GM23338 (cell line): ENCODE measurements around the gene DIRAS2. TPM values are rescaled to one million over a fixed set of nuclear protein-coding genes. Genes with fewer than 3 reads are reported as not detected.

Experiments used
- ATAC-seq: fragments of 200-7000 bp; cut with Tn5 transposase; 3 replicates; pipeline ENCODE4 v1.9.1; 2020
- DNase-seq: peaks from one replicate; pipeline ENCODE4 v3.0.0-alpha.2; 2015; ENCODE audit warnings: low spot score
- H2AFZ ChIP-seq: fragments of 200-600 bp; sonication (generic); 2 replicates; pipeline ENCODE4 v1.8.0; 2016; ENCODE audit warnings: antibody characterized with exemption, mild to moderate bottlenecking, moderate library complexity
- H3F3A ChIP-seq: fragments of 200-600 bp; sonication (generic); replicated peaks from 2 replicates; pipeline ENCODE4 v1.8.0; 2017; ENCODE audit warnings: antibody characterized with exemption, mixed run types, low read depth
- H3K27ac ChIP-seq: fragments of 200-600 bp; sonication (generic); 2 replicates; pipeline ENCODE4 v1.6.1; 2016; ENCODE audit warnings: low read depth
- H3K27me3 ChIP-seq: fragments of 200-600 bp; sonication (generic); 2 replicates; pipeline ENCODE4 v1.8.0; 2016; ENCODE audit warnings: mild to moderate bottlenecking, mixed run types, moderate library complexity; ENCODE audit not compliant: insufficient read depth
- H3K36me3 ChIP-seq: fragments of 200-600 bp; sonication (generic); 2 replicates; pipeline ENCODE4 v1.8.0; 2016; ENCODE audit warnings: mild to moderate bottlenecking; ENCODE audit not compliant: insufficient read depth
- H3K4me1 ChIP-seq: fragments of 200-600 bp; sonication (generic); 2 replicates; pipeline ENCODE4 v1.8.0; 2016; ENCODE audit warnings: mild to moderate bottlenecking, moderate library complexity; ENCODE audit not compliant: insufficient read depth
- H3K4me2 ChIP-seq: fragments of 200-600 bp; sonication (generic); 2 replicates; pipeline ENCODE4 v1.7.1; 2017; ENCODE audit warnings: mixed run types
- H3K4me3 ChIP-seq: fragments of 200-600 bp; sonication (generic); 2 replicates; pipeline ENCODE4 v1.6.1; 2016; ENCODE audit warnings: mixed run types
- H3K79me2 ChIP-seq: fragments of 200-600 bp; sonication (generic); replicated peaks from 2 replicates; pipeline ENCODE4 v1.8.0; 2017; ENCODE audit warnings: mild to moderate bottlenecking; ENCODE audit not compliant: insufficient read depth
- H3K9me2 ChIP-seq: fragments of 200-600 bp; sonication (generic); 2 replicates; pipeline ENCODE4 v1.8.0; 2017; ENCODE audit not compliant: insufficient read depth
- H4K20me1 ChIP-seq: fragments of 200-600 bp; sonication (generic); replicated peaks from 2 replicates; pipeline ENCODE4 v1.8.0; 2017; ENCODE audit warnings: mild to moderate bottlenecking; ENCODE audit not compliant: insufficient read depth
- H3K27ac Mint-ChIP-seq: 2 replicates; pipeline ENCODE4 v1.8.0; 2020; ENCODE audit warnings: inconsistent platforms, mild to moderate bottlenecking, moderate library complexity, mixed read lengths
- H3K27me3 Mint-ChIP-seq: 3 replicates; pipeline ENCODE4 v1.8.0; 2022; ENCODE audit warnings: low read depth, mild to moderate bottlenecking, moderate library complexity, mixed read lengths, inconsistent platforms; ENCODE audit not compliant: insufficient read depth, poor library complexity
- H3K36me3 Mint-ChIP-seq: 3 replicates; pipeline ENCODE4 v1.8.0; 2021; ENCODE audit warnings: low read depth, mild to moderate bottlenecking, inconsistent platforms, moderate library complexity, mixed read lengths
- H3K4me1 Mint-ChIP-seq: 3 replicates; pipeline ENCODE4 v1.8.0; 2020; ENCODE audit warnings: mild to moderate bottlenecking, inconsistent platforms, mixed read lengths
- H3K4me3 Mint-ChIP-seq: 3 replicates; pipeline ENCODE4 v1.8.0; 2021; ENCODE audit warnings: moderate library complexity, mild to moderate bottlenecking, inconsistent platforms, mixed read lengths
- H3K9me3 Mint-ChIP-seq: 3 replicates; pipeline ENCODE4 v1.8.0; 2020; ENCODE audit warnings: moderate library complexity, mild to moderate bottlenecking, inconsistent platforms, mixed read lengths
- CREB1 ChIP-seq: fragments of 250-450 bp; sonication (Bioruptor Pico); IDR thresholded peaks from 2 replicates; pipeline ENCODE4 v1.5.0; 2020; ENCODE audit warnings: low read depth, mild to moderate bottlenecking, moderate library complexity
- CTCF ChIP-seq, 2 experiments: fragments of 200-600 bp in 1 of 2; sonication (generic) in 1 of 2; conservative IDR thresholded peaks; 2 replicates each; pipeline versions ENCODE4 v1.5.1 to v1.6.1; 2016 to 2017; ENCODE audit warnings: antibody characterized with exemption in 2 of 2, low read depth in 2 of 2, mild to moderate bottlenecking in 2 of 2, moderate library complexity in 1 of 2
- EZH2 ChIP-seq: fragments of 200-600 bp; sonication (generic); IDR thresholded peaks from one replicate; pipeline ENCODE4 v1.8.0; 2017; ENCODE audit warnings: antibody characterized with exemption, mild to moderate bottlenecking, low read depth; ENCODE audit not compliant: unreplicated experiment
- EZH2phosphoT487 ChIP-seq: fragments of 200-600 bp; sonication (generic); IDR thresholded peaks from one replicate; pipeline ENCODE4 v1.8.1; 2018; ENCODE audit warnings: antibody characterized with exemption; ENCODE audit not compliant: unreplicated experiment
- JUNB ChIP-seq: IDR thresholded peaks from one replicate; pipeline ENCODE4 v1.6.1; 2016; ENCODE audit warnings: antibody characterized with exemption; ENCODE audit not compliant: unreplicated experiment
- NANOG ChIP-seq: IDR thresholded peaks from 2 replicates; pipeline ENCODE4 v1.6.1; 2016; ENCODE audit warnings: antibody characterized with exemption, borderline replicate concordance
- POLR2AphosphoS5 ChIP-seq: IDR thresholded peaks from 2 replicates; pipeline ENCODE4 v1.6.1; 2016; ENCODE audit warnings: antibody characterized with exemption, low read depth
- STAT1 ChIP-seq: IDR thresholded peaks from one replicate; pipeline ENCODE4 v1.6.1; 2016; ENCODE audit warnings: antibody characterized with exemption; ENCODE audit not compliant: unreplicated experiment
- ZNF114 ChIP-seq: fragments of 250-450 bp; sonication (Bioruptor Pico); IDR thresholded peaks from 2 replicates; pipeline ENCODE4 v1.5.0; 2020; ENCODE audit warnings: mild to moderate bottlenecking, moderate library complexity
- polyA plus RNA-seq: library from polyadenylated mRNA; unstranded; fragments of >200 nt; fragmentation: Nextera tagmentation; extraction: Ambion mirVana; gene quantifications from 2 replicates; pipeline ENCODE4 v1.2.1, GENCODE V29; 2016
- total RNA-seq: library from RNA; depleted of rRNA; stranded (reverse); fragments of >200 nt; shearing (Covaris generic); gene quantifications from 2 replicates; pipeline ENCODE4 v1.2.3, GENCODE V29; 2014
- TF ChIP-seq, protein P1 (sequence below): IDR thresholded peaks from 2 replicates; pipeline ENCODE4 v1.6.1; 2016; ENCODE audit warnings: antibody characterized with exemption
- TF ChIP-seq, protein P2 (sequence below): fragments of 250-450 bp; sonication (Bioruptor Pico); IDR thresholded peaks from 2 replicates; pipeline ENCODE4 v1.5.0; 2020; ENCODE audit warnings: mild to moderate bottlenecking, moderate library complexity

DIRAS2 gene
- total and polyA plus RNA-seq, 2 experiments from 2014 or later: 0.13 to 0.28 TPM

GRCh38 chr9:90637626-90638025 lies 5.0 kb downstream of the DIRAS2 start (continued):
- TF ChIP-seq EZH2phosphoT487 (no peak), CREB1 (CRISPR knock-in tag) (no peak)

DNA sequence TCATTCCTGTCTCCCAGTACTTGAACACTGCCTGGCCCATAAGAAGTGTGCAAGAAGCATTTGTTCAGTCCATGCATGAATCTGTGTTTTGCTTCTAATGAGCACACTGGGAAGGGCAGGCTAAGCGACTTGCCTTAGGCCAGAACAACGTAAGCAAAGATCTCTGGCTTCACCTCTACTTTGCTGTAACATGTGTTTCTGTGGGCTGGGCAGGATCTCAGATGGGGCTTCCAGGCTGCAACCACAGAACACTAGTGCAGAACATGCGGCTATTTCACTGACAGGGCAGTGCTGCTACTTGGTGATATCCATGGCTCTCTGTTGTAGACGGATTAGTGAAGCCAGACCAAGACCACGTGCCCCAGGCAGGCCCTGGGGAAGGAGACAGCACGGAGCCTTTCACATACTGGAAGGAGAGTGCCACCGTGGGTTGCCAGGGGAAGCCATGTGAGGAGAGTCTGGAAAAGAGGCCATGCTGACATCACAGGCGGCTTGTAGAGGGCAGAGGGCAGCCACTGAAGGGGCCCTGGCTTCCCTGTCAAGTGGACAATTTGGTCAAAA lies 9.9 kb downstream of the DIRAS2 start:
- TF ChIP-seq, protein P1, sequence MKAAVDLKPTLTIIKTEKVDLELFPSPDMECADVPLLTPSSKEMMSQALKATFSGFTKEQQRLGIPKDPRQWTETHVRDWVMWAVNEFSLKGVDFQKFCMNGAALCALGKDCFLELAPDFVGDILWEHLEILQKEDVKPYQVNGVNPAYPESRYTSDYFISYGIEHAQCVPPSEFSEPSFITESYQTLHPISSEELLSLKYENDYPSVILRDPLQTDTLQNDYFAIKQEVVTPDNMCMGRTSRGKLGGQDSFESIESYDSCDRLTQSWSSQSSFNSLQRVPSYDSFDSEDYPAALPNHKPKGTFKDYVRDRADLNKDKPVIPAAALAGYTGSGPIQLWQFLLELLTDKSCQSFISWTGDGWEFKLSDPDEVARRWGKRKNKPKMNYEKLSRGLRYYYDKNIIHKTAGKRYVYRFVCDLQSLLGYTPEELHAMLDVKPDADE: no peak
- TF ChIP-seq ZNF114 (CRISPR knock-in tag) (no peak), CREB1 (CRISPR knock-in tag) (no peak), POLR2AphosphoS5 (no peak), NANOG (no peak), JUNB (no peak), EZH2phosphoT487 (no peak), EZH2 (no peak), STAT1 (no peak), CTCF (conservative IDR thresholded peaks at IDR 0.05; ENCODE audit: low read depth in 2 of 2) (no peak)
- TF ChIP-seq, protein P2, sequence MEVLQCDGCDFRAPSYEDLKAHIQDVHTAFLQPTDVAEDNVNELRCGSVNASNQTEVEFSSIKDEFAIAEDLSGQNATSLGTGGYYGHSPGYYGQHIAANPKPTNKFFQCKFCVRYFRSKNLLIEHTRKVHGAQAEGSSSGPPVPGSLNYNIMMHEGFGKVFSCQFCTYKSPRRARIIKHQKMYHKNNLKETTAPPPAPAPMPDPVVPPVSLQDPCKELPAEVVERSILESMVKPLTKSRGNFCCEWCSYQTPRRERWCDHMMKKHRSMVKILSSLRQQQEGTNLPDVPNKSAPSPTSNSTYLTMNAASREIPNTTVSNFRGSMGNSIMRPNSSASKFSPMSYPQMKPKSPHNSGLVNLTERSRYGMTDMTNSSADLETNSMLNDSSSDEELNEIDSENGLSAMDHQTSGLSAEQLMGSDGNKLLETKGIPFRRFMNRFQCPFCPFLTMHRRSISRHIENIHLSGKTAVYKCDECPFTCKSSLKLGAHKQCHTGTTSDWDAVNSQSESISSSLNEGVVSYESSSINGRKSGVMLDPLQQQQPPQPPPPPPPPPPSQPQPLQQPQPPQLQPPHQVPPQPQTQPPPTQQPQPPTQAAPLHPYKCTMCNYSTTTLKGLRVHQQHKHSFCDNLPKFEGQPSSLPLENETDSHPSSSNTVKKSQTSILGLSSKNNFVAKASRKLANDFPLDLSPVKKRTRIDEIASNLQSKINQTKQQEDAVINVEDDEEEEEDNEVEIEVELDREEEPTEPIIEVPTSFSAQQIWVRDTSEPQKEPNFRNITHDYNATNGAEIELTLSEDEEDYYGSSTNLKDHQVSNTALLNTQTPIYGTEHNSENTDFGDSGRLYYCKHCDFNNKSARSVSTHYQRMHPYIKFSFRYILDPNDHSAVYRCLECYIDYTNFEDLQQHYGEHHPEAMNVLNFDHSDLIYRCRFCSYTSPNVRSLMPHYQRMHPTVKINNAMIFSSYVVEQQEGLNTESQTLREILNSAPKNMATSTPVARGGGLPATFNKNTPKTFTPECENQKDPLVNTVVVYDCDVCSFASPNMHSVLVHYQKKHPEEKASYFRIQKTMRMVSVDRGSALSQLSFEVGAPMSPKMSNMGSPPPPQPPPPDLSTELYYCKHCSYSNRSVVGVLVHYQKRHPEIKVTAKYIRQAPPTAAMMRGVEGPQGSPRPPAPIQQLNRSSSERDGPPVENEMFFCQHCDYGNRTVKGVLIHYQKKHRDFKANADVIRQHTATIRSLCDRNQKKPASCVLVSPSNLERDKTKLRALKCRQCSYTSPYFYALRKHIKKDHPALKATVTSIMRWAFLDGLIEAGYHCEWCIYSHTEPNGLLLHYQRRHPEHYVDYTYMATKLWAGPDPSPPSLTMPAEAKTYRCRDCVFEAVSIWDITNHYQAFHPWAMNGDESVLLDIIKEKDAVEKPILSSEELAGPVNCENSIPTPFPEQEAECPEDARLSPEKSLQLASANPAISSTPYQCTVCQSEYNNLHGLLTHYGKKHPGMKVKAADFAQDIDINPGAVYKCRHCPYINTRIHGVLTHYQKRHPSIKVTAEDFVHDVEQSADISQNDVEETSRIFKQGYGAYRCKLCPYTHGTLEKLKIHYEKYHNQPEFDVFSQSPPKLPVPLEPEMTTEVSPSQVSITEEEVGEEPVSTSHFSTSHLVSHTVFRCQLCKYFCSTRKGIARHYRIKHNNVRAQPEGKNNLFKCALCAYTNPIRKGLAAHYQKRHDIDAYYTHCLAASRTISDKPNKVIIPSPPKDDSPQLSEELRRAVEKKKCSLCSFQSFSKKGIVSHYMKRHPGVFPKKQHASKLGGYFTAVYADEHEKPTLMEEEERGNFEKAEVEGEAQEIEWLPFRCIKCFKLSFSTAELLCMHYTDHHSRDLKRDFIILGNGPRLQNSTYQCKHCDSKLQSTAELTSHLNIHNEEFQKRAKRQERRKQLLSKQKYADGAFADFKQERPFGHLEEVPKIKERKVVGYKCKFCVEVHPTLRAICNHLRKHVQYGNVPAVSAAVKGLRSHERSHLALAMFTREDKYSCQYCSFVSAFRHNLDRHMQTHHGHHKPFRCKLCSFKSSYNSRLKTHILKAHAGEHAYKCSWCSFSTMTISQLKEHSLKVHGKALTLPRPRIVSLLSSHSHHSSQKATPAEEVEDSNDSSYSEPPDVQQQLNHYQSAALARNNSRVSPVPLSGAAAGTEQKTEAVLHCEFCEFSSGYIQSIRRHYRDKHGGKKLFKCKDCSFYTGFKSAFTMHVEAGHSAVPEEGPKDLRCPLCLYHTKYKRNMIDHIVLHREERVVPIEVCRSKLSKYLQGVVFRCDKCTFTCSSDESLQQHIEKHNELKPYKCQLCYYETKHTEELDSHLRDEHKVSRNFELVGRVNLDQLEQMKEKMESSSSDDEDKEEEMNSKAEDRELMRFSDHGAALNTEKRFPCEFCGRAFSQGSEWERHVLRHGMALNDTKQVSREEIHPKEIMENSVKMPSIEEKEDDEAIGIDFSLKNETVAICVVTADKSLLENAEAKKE (CRISPR knock-in tag): no peak
- Histone ChIP-seq H3K4me1 (no peaks in the 10 kb centered on the region), H3F3A (no peaks in the 10 kb centered on the region), H4K20me1 (no peaks in the 10 kb centered on the region), H3K4me2 (no peak overlapping the region), H3K27ac (no peak overlapping the region), H3K36me3 (no peaks in the 10 kb centered on the region), H2AFZ (no peak overlapping the region), H3K79me2 (no peaks in the 10 kb centered on the region), H3K9me2 (peaks cover 4% of the 10 kb centered on the region; the same call in 1 of the 2 replicates), H3K27me3 (no peaks in the 10 kb centered on the region), H3K4me3 (no peak overlapping the region)
- ATAC-seq: no peak
- no peaks in the 10 kb centered on the region for H3K27me3 Mint-ChIP-seq
- H3K36me3 Mint-ChIP-seq: no peaks in the 10 kb centered on the region
- no peak overlapping the region for H3K4me3 Mint-ChIP-seq
- no peak overlapping the region for H3K27ac Mint-ChIP-seq
- no peak for DNase-seq
- H3K9me3 Mint-ChIP-seq: no peaks in the 10 kb centered on the region
- H3K4me1 Mint-ChIP-seq: peaks cover 2% of the 10 kb centered on the region; the same call in 1 of the 3 replicates
